B cell (primary cell): ENCODE data around the gene BTG2. TPM values are rescaled to one million over a fixed set of nuclear protein-coding genes. Genes with fewer than 3 reads are reported as not detected.
A peak's percentile ranks its signal among the peaks of the same experiment; 100 is the strongest.

Source experiments
- ATAC-seq: fragments of 200-7000 bp; cut with Tn5 transposase; one replicate; pipeline ENCODE4 v1.10.0; 2021; ENCODE audit warnings: low read depth, mild to moderate bottlenecking, moderate number of reproducible peaks, moderate library complexity
- CTCF ChIA-PET: fragments of 350-600 bp; sonication (Branson Sonifier 250); formaldehyde crosslinking; loops from one replicate; lab custom pipeline; 2021; ENCODE audit warnings: antibody characterized with exemption, inconsistent platforms; lab: Charles Lee
- POLR2A ChIA-PET: fragments of 350-600 bp; sonication (Branson Sonifier 250); formaldehyde crosslinking; loops from one replicate; lab custom pipeline; 2021; ENCODE audit warnings: antibody characterized with exemption; lab: Charles Lee
- DNase-seq: peaks from one replicate; pipeline ENCODE4 v3.0.0; 2013
- H2AFZ ChIP-seq: 2 replicates; pipeline ENCODE4 v1.6.1; 2012; ENCODE audit warnings: mild to moderate bottlenecking, low read depth, low read length; ENCODE audit not compliant: insufficient read depth, poor library complexity, severe bottlenecking
- H3K27ac ChIP-seq, 2 donors: 1 replicate in 1 of 2; 2 replicates in 1 of 2; pipeline ENCODE4 v1.5.1; 2012 to 2013; ENCODE audit warnings: low read length in 2 of 2, mild to moderate bottlenecking in 2 of 2, moderate library complexity in 1 of 2
- H3K27me3 ChIP-seq, 4 experiments: fragments of 200-600 bp in 1 of 4; sonication (generic) in 1 of 4; replicated peaks in 1 of 4; 1 replicate in 2 of 4; 2 replicates in 2 of 4; pipeline versions ENCODE4 v1.6.1 to v1.7.0; 2013 to 2016; ENCODE audit warnings: low read length in 3 of 4, mild to moderate bottlenecking in 2 of 4, mixed read lengths in 1 of 4, moderate library complexity in 1 of 4; ENCODE audit not compliant: insufficient read depth in 4 of 4, control insufficient read depth in 3 of 4; ENCODE audit errors: control extremely low read depth in 1 of 4
- H3K36me3 ChIP-seq, 2 experiments: replicated peaks in 1 of 2; 1 replicate in 1 of 2; 2 replicates in 1 of 2; pipeline versions ENCODE4 v1.6.1 to v1.7.1; 2013; ENCODE audit warnings: low read length in 1 of 2; ENCODE audit not compliant: insufficient read depth in 2 of 2, control insufficient read depth in 1 of 2; ENCODE audit errors: control extremely low read depth in 1 of 2, extremely low read depth in 1 of 2
- H3K4me1 ChIP-seq, 2 donors: fragments of 200-600 bp in 1 of 2; sonication (generic) in 1 of 2; 1 replicate in 1 of 2; 2 replicates in 1 of 2; pipeline versions ENCODE4 v1.5.1 to v1.6.1; 2013 to 2017; ENCODE audit warnings: low read length in 2 of 2; ENCODE audit not compliant: control insufficient read depth in 2 of 2, insufficient read depth in 2 of 2
- H3K4me2 ChIP-seq: replicated peaks from 2 replicates; pipeline ENCODE3; 2012; ENCODE audit warnings: mild to moderate bottlenecking, low read depth, low read length; ENCODE audit not compliant: poor library complexity, severe bottlenecking
- H3K4me3 ChIP-seq, 5 experiments: fragments of 200-600 bp in 1 of 5; sonication (generic) in 1 of 5; 1 replicate in 3 of 5; 2 replicates in 2 of 5; pipeline versions ENCODE4 v1.5.1 to v1.7.0; 2011 to 2016; ENCODE audit warnings: low read length in 4 of 5, mild to moderate bottlenecking in 4 of 5, low read depth in 2 of 5, control low read depth in 1 of 5, moderate library complexity in 1 of 5; ENCODE audit not compliant: insufficient read depth in 1 of 5; ENCODE audit errors: control extremely low read depth in 1 of 5, extremely low read depth in 1 of 5
- H3K79me2 ChIP-seq: fragments of 200-600 bp; sonication (generic); one replicate; pipeline ENCODE4 v1.6.0; 2016; ENCODE audit warnings: low read length; ENCODE audit not compliant: control insufficient read depth, insufficient read depth
- H3K9ac ChIP-seq: fragments of 200-600 bp; sonication (generic); 2 replicates; pipeline ENCODE4 v1.6.1; 2017; ENCODE audit warnings: mild to moderate bottlenecking, low read length, moderate library complexity
- H3K9me3 ChIP-seq, 3 donors: one replicate each; pipeline versions ENCODE4 v1.6.1 to v1.7.1; 2013; ENCODE audit warnings: low read length in 2 of 3; ENCODE audit not compliant: control insufficient read depth in 2 of 3, insufficient read depth in 1 of 3; ENCODE audit errors: control extremely low read depth in 1 of 3
- H4K20me1 ChIP-seq: 2 replicates; pipeline ENCODE4 v1.6.0; 2012; ENCODE audit warnings: mild to moderate bottlenecking, low read length; ENCODE audit not compliant: insufficient read depth, control insufficient read depth, poor library complexity, severe bottlenecking
- H3K27ac Mint-ChIP-seq: one replicate; pipeline ENCODE4 v1.8.0; 2021; ENCODE audit warnings: mixed read lengths
- H3K27me3 Mint-ChIP-seq: one replicate; pipeline ENCODE4 v1.8.0; 2021; ENCODE audit warnings: mixed read lengths
- H3K4me1 Mint-ChIP-seq: one replicate; pipeline ENCODE4 v1.8.0; 2021; ENCODE audit warnings: mixed read lengths
- H3K4me3 Mint-ChIP-seq: one replicate; pipeline ENCODE4 v1.8.0; 2021; ENCODE audit warnings: mixed read lengths
- H3K9me3 Mint-ChIP-seq: one replicate; pipeline ENCODE4 v1.8.0; 2022; ENCODE audit warnings: mixed read lengths; ENCODE audit not compliant: insufficient read depth
- EZH2 ChIP-seq: IDR thresholded peaks from 2 replicates; pipeline ENCODE4 v1.6.1; 2012; ENCODE audit warnings: borderline replicate concordance, low read depth, mild to moderate bottlenecking, moderate library complexity, low read length; ENCODE audit not compliant: insufficient read depth, poor library complexity, severe bottlenecking
- WGBS: methylation state at CpG from one replicate; pipeline ENCODE4 v1.1.5; 2013; ENCODE audit warnings: missing lambda C conversion rate; ENCODE audit not compliant: insufficient coverage; 5-methylcytosine and 5-hydroxymethylcytosine counted together
- intact Hi-C: fragments of 100-400 bp; cut with micrococcal nuclease; formaldehyde crosslinking; loops from one replicate; pipeline ENCODE4 v1.10.0; 2022
- polyA plus RNA-seq: library from polyadenylated mRNA; depleted of rRNA; stranded (reverse); fragments of >200 nt; gene quantifications from 2 replicates; pipeline ENCODE4 v1.2.3, GENCODE V29; 2012
- total RNA-seq, 2 donors: library from RNA; stranded (reverse); fragments of 120-200 nt in 1 of 2; gene quantifications; 1 replicate in 1 of 2; 2 replicates in 1 of 2; pipeline versions ENCODE4 v1.2.3 to v1.2.4, GENCODE V29; 2013 to 2022
- TF ChIP-seq, protein P1 (sequence below): fragments of 200-600 bp; IDR thresholded peaks from one replicate; pipeline ENCODE4 v1.8.0; 2022; ENCODE audit warnings: antibody characterized with exemption, mild to moderate bottlenecking

Gene BTG2
- total and polyA plus RNA-seq, 2 donors (not counting 1 experiment from before 2014, with no cell fraction given) = 508 to 778 TPM

DNA sequence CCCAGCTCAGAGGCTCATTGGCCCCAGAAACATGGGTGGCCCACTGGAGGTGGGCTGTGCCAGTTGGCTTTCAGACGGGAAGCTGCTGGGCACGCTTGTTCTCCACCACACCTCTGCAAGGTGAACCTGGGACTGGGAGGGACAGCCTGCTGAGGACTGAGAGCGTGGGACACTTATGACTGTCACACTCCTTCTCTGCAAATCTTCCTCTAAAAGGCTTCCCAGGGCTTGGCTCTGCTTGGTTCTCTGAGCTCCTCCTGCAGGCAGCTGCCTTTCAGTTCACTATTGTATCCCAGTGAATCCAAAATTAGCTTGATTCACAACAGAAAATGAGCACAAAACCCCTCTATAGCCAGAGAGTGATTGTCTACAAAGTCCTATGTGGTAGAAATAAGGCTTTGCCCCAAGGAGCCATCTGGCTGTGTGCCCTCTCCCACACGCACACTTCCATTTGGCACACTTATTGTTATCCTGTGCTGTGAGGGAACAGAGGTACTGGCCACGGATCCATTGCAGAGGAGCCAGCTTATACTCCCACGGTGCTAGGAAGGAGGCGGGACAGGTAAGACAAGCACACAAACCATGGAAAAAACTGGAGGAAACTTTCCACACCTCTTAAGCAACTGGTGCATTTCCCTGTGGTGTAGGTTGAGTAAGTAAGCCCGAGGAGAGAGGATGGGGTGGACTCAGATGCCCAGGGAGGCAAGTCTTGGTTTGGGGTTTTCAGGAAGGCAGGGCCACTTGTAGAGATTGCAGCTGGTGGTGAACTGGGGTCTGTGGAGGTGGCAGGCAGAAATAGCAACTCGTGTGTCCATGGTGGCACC, 18.9 kb upstream of the BTG2 start:
- TF ChIP-seq, protein P1, sequence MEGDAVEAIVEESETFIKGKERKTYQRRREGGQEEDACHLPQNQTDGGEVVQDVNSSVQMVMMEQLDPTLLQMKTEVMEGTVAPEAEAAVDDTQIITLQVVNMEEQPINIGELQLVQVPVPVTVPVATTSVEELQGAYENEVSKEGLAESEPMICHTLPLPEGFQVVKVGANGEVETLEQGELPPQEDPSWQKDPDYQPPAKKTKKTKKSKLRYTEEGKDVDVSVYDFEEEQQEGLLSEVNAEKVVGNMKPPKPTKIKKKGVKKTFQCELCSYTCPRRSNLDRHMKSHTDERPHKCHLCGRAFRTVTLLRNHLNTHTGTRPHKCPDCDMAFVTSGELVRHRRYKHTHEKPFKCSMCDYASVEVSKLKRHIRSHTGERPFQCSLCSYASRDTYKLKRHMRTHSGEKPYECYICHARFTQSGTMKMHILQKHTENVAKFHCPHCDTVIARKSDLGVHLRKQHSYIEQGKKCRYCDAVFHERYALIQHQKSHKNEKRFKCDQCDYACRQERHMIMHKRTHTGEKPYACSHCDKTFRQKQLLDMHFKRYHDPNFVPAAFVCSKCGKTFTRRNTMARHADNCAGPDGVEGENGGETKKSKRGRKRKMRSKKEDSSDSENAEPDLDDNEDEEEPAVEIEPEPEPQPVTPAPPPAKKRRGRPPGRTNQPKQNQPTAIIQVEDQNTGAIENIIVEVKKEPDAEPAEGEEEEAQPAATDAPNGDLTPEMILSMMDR = no peak
- TF ChIP-seq EZH2 = no peak
- peaks cover 45% of the 10 kb centered on the region for H3K79me2 ChIP-seq
- no peaks in the 10 kb centered on the region for H3K36me3 ChIP-seq
- H3K4me2 ChIP-seq = peak overlapping the region; percentile 87
- H2AFZ ChIP-seq = peak overlapping the region; percentile 2
- WGBS = 65% methylated on average over 4 of the region's 9 CpGs
- H3K9me3 Mint-ChIP-seq = no peaks in the 10 kb centered on the region
- ChIA-PET CTCF (interaction anchor here (1.6 to 37.7 kb wide), 5 partner anchors 9 to 49 kb away, joined by 3 to 1776 read pairs (median 159); partner anchors contain the start of genes BTG2 and FMOD), POLR2A (interaction anchor here (0.9 to 12.4 kb wide), 8 partner anchors 8 to 52 kb away, joined by 4 to 422 read pairs (median 54); partner anchors contain the start of gene BTG2)
- peaks cover 84 to 95% of the 10 kb centered on the region in 2 donors for H3K4me1 ChIP-seq
- peak overlapping the region; percentile 42 for H3K9ac ChIP-seq
- peak overlapping the region; percentile 19 to 49 (median 27) for H3K4me3 ChIP-seq
- no peaks in the 10 kb centered on the region for H3K9me3 ChIP-seq
- no peak for ATAC-seq
- no peaks in the 10 kb centered on the region for H4K20me1 ChIP-seq
- no peak for DNase-seq
- peak overlapping the region; percentile 95 for H3K27ac Mint-ChIP-seq
- peak overlapping the region; percentile 99 to 100 for H3K27ac ChIP-seq
- intact Hi-C loops = loop anchor here (1.0 to 5.0 kb wide), 5 partner anchors 8 to 2001 kb away; partner anchors contain the start of gene PPP1R15B
- H3K27me3 Mint-ChIP-seq = no peaks in the 10 kb centered on the region
- H3K4me3 Mint-ChIP-seq = peak overlapping the region; percentile 88
- H3K27me3 ChIP-seq = no peaks in the 10 kb centered on the region
- peaks cover 93% of the 10 kb centered on the region for H3K4me1 Mint-ChIP-seq
